Measurements from ENCODE around the gene DDX21. TPM values are rescaled to one million over a fixed set of nuclear protein-coding genes. Genes with fewer than 3 reads are reported as not detected.
A peak's percentile ranks its signal among the peaks of the same experiment; 100 is the strongest.

The DDX21 gene
- total and polyA plus RNA-seq, 9 of the 15 experiments (the other 6 are each of a cell fraction or from before 2014, with no cell fraction given): 143 to 365 (median 281) TPM

DNA sequence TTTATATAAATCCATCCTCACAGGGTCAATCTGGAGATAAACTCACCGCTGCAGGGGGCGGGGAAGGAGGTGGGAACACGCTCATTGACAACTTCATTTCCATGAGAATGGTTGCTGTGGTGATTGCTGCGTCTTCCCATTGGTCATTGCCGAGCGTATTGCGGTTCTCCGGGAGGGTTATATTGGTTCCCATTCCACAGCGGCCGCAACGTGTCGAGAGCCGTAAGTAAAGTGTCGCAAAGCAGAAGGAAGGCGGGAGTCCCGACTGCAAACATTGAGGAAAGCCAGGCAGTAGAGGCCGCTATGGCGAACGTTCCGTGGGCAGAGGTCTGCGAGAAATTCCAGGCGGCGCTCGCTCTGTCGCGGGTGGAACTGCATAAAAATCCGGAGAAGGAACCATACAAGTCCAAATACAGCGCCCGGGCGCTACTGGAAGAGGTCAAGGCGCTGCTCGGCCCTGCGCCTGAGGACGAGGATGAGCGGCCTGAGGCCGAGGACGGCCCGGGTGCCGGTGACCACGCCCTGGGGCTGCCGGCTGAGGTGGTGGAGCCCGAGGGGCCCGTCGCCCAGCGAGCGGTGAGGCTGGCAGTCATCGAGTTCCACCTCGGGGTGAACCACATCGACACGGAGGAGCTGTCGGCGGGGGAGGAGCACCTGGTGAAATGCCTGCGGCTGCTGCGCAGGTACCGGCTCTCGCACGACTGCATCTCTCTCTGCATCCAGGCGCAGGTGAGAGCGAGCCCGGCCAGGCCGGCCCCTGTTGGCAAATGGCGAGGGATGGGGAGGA, 32.8 kb downstream of the DDX21 start, which contains the start of gene KIFBP (continued):
- TF ChIP-seq MTA3 (IDR thresholded peaks at IDR 0.05; ENCODE audit: borderline replicate concordance) (peak; percentile 95), GABPA (tag; conservative IDR thresholded peaks at IDR 0.05; ENCODE audit: low read depth) (no peak; the same call in 1 of the 2 replicates), ZBTB7A (IDR thresholded peaks at IDR 0.05; ENCODE audit: borderline replicate concordance, control insufficient read depth, low read depth, low read length) (peak; percentile 19; the same call in 1 of the 2 replicates), REST (IDR thresholded peaks at IDR 0.05; ENCODE audit: borderline replicate concordance) (peak; percentile 55), REST (CRISPR knock-in tag; IDR thresholded peaks at IDR 0.05; ENCODE audit: low read depth) (0 out of 2 replicates have a peak, but pooled peaks have one; percentile 34), ZBTB12 (CRISPR knock-in tag; IDR thresholded peaks at IDR 0.05) (peak; percentile 37; the same call in 1 of the 2 replicates), CC2D1A (IDR thresholded peaks at IDR 0.05) (peak; percentile 71; the same call in 1 of the 2 replicates), ZEB2 (IDR thresholded peaks at IDR 0.05) (peak; percentile 78)

All from K562 (cell line).